Measurements from ENCODE around the gene TYSND1. TPM values are rescaled to one million over a fixed set of nuclear protein-coding genes. Genes with fewer than 3 reads are reported as not detected.
A peak's percentile ranks its signal among the peaks of the same experiment; 100 is the strongest.
"Not testable (repeated sequence)": the region's sequence is repeated elsewhere in the genome, so short reads cannot be mapped to it uniquely, and the experiment has no call there.

Gene TYSND1
- total RNA-seq, 1 donor from 2014 or later = 10.6 TPM

GRCh38 chr10:70167246-70167645 lies 20.7 kb upstream of the TYSND1 start:
- ATAC-seq (no peak), DNase-seq (ENCODE audit: low spot score) (no peak)
- intact Hi-C loops (cut with DNase I) = no loop called here

DNA sequence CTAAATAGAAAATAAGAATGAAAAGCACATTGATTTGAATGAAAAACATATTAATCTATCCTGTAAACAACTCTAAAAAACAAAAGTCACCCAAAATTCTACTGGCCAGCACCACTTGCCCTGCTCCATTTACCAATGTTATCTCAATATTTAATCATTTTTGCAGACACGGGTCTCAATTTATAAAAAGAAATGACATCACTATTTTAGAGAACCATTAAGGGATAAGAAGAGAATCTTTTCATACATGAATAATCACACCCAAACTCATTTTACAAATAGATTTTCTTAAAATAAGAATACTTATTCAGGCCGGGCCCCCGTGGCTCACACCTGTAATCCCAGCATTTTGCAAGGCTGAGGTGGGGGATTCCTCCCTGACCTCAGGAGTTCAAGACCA lies 19.9 kb upstream of the TYSND1 start:
- no peak for DNase-seq (ENCODE audit: low spot score)
- no peak for ATAC-seq
- intact Hi-C loops (cut with DNase I) = no loop called here

DNA sequence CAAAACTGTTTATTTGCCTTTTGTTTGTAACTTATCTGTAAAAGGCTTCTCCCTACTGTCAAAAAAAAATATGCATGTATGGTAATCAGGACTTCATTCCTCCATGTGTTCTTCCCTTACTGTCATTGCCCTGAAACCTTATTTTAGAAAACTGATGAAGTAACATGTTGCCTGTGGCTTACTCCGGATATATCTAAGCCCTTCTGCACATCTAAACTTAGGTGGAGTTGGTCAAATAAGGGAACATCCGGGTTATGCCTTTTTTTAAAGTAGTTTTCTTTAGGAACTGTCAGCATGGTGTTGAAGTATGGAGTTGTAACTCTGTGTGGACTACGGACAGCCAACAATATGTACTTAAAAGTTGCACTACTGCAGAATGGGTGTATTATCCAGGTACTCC lies 17.7 kb upstream of the TYSND1 start:
- intact Hi-C loops (cut with DNase I) = no loop called here
- ATAC-seq (no peak), DNase-seq (ENCODE audit: low spot score) (no peak)

- ATAC-seq = no peak
- intact Hi-C loops (cut with DNase I) = no loop called here
Observed at GRCh38 chr10:70163448-70163847, 16.9 kb upstream of the TYSND1 start.

GRCh38 chr10:70162892-70163201 lies 16.3 kb upstream of the TYSND1 start:
- intact Hi-C loops (cut with DNase I) = no loop called here
- no peak for ATAC-seq
- no peak for DNase-seq (ENCODE audit: low spot score)

More at GRCh38 chr10:70163448-70163847, 16.9 kb upstream of the TYSND1 start:
- no peak for DNase-seq (ENCODE audit: low spot score)

DNA sequence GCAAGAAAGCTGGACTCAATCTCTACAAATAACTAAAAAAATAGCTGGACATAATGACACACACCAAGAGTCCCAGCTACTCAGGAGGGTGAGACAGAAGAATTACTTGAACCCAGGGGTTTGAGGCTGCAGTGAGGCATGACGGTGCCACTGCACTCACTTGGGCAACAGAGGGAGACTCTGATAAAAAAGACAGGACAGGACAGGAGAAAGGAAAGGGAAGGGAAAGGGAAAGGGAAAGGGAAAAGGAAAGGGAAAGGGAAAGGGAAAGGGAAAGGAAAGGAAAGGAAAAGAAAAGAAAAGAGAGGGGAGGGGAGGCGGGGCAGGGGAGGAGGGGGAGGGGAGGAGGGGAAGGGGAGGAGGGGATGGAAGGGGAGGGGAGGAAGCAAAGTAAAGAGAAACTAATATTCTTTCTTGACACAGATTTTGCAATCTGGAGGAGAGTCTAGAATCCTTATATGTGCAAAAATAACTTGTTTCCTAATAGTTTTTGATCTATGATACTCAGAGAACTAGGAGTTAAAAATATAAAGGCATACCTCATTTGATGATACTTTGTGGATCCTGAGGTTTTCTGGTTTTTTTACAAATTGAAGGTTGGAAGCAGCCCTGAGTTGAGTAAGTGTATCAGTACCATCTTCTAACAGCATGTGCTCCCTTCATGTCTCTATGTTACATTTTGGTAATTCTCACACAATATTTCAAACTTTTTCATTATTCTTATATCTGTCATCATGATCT lies 15.8 kb upstream of the TYSND1 start:
- intact Hi-C loops (cut with DNase I) = no loop called here
- ATAC-seq (no peak), DNase-seq (ENCODE audit: low spot score) (no peak)

DNA sequence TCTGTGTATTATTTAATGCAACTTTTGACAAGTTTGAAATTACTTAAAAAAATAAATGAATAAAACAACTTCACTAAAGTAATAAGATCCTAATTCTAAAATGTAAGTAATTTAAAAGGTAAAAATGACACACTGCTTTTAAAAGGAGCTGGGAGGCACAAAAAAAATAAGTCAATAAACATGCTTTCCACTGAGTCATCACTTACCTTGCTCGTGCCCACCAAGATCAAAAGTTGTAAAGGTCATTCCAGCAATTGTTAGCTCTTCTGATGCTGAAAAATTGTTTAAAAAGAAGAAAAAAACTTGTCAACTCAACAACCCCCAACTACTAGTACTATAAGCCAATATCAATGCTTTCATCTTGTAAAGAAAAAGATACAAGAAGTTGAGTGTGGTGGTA lies 14.3 kb upstream of the TYSND1 start:
- intact Hi-C loops (cut with DNase I) = no loop called here
- no peak for DNase-seq (ENCODE audit: low spot score)
- ATAC-seq = no peak

- DNase-seq (ENCODE audit: low spot score); ATAC-seq; intact Hi-C loops (cut with DNase I): not testable (repeated sequence)
Observed at GRCh38 chr10:70159366-70159765, 12.9 kb upstream of the TYSND1 start.

DNA sequence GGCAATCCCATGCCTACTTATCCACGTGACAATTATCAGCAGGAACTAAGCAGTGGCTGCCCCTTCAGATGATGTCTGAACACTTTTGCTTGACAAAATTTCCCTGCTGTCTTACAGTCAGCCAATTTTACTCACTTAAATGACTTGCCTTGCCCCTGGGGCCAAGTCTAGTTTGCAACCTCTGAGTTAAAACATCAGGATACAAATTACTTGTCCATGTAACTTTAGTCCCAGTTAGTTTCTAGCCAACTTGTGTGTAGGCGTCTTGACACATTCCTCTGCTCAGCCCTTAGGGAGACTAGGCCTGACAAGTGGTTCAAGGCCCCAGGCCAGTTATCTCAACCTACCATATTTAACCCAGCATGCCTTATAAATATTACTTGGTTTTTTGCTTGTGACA lies 11.6 kb upstream of the TYSND1 start:
- ATAC-seq = no peak
- intact Hi-C loops (cut with DNase I) = no loop called here

DNA sequence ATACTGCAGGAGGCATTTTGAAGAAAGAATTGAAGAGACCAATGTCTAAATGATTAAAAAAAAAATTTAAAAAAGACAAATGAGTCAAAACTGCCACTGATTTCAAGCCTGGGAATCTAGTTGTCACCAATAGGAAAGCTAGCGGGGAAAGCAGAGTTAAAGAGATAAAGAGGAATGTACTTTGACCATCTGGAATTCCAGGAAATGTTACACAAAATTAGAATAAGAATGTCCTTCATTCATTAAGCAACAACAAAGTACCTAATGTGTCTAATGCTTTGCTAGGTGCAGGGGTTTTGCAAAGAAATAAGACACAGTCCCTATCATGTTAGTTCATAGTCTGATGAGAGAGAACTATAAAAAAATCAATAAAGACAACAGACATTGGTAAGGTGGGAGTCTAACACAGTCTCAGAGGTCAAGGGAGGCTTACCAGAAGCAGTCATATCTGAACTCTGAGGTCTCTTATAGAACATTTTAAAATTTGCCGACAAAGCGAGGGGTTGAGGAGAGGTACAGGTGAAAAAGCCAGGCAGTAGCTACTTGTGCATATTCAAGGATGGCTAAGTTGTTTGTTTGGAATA lies 8.8 kb upstream of the TYSND1 start:
- DNase-seq (ENCODE audit: low spot score) (no peak), ATAC-seq (no peak)
- intact Hi-C loops (cut with DNase I) = no loop called here

More for the DNA sequence above, 11.6 kb upstream of the TYSND1 start:
- DNase-seq (ENCODE audit: low spot score) = no peak

- intact Hi-C loops (cut with DNase I) = no loop called here
- DNase-seq (ENCODE audit: low spot score) (no peak), ATAC-seq (no peak)
Observed at GRCh38 chr10:70148516-70148915, 2.0 kb upstream of the TYSND1 start.

- no peak for ATAC-seq
- intact Hi-C loops (cut with DNase I) = no loop called here
Observed at GRCh38 chr10:70147259-70147625, 742 bp upstream of the TYSND1 start.

GRCh38 chr10:70145666-70146488 lies 623 bp downstream of the TYSND1 start:
- DNase-seq (ENCODE audit: low spot score) (peak; percentile 76), ATAC-seq (peak; percentile 40)
- intact Hi-C loops (cut with DNase I) = no loop called here

More at GRCh38 chr10:70147259-70147625, 742 bp upstream of the TYSND1 start:
- no peak for DNase-seq (ENCODE audit: low spot score)

DNA sequence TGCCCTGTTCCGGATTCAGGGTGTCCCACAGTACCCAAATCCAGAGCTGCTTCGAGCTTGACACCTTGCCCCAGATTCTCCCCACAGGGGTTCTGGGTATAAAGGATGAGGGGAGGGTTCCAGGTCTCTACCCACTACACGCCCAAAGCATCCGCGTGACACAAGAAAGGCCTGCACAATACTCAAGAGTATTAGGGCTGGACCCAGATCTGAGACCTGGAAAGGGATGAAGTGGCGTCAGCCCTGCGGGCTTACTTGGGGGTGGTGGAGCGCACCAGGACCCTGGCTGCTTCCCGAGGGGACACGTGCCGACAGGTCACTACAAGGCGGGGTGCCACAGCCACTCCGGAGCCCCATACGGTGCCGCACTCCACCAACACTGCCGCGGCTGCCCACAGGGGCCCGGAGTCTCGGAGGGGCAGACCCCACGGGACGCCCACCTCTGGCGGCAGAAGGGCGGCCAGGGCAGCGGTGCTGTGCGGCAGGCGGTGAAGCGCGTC lies 1.3 kb downstream of the TYSND1 start:
- ATAC-seq (no peak), DNase-seq (ENCODE audit: low spot score) (no peak)
- intact Hi-C loops (cut with DNase I) = no loop called here

DNA sequence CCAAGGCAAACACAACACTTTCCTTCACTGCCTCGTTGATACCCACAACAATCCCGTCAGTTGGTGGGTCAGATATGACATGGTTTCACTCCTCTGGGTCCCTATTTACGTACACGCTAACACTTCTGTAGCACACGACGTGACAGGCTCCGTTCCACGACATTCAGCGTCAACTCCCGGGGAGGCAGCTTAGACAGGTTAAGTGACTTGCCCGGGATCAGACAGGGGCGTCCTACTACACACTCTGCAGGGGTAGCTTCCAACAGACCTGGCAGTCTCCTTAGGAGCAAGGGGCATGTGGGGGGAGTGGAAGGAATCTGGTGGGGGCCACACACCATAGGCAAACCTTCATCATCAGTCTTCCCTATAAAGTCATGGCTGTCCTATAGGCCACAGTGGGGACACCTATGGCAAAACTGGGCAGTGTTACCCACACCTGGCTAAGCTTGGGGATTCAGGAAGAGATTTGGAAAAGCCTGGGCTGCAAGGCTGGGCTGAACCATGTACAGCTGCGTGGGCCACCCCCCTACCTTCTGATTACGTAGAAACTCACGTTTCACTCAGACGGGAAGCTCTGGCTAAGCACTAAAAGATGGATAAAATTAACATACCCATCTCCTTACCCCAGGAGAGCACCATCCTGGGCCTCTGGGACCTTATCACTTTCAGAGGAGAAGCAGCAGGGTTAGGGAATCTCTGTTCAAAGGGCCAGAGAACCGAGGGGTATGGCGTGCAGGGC lies 2.0 kb downstream of the TYSND1 start:
- DNase-seq (ENCODE audit: low spot score) (no peak), ATAC-seq (no peak)
- intact Hi-C loops (cut with DNase I) = no loop called here

DNA sequence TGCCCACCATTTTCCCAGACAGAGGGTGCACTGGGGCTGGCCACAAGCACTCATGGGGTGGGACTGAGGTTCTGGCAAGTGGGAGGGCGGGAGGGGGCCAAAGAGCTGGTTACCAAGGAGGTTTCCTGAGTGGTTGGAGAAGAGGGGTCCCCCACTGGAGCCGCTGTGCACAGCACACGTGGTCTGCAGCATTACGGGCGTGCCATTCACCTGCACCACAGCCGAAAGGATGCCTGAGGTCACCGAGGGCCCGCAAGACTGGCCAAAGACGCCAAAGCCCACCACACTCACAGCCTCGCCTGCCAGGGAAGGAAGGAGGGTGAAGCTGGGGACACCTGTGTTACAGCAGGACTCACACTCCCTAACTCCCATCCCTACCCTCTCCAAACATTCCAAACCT lies 3.9 kb downstream of the TYSND1 start:
- ATAC-seq (no peak), DNase-seq (ENCODE audit: low spot score) (no peak)
- intact Hi-C loops (cut with DNase I) = no loop called here

DNA sequence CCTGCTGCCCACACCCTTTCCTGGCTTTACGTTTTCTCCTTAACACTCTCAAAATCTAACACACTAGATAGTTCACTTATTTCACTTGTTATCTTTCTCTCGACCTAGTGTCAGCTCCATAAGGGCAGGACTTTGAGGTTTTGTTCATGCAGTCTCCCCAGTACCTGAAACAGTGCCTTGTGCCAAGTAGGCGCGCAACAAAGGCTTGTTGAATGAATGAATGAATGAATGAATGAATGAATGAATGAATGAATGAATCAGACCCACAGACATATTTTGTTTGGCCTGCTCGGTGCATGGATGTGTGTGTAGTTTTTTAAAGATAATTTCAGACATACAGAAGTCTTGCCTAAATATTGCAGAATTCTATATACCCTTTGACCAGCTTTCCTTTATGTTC lies 6.2 kb downstream of the TYSND1 start:
- no peak for DNase-seq (ENCODE audit: low spot score)
- ATAC-seq = no peak
- intact Hi-C loops (cut with DNase I) = no loop called here

DNA sequence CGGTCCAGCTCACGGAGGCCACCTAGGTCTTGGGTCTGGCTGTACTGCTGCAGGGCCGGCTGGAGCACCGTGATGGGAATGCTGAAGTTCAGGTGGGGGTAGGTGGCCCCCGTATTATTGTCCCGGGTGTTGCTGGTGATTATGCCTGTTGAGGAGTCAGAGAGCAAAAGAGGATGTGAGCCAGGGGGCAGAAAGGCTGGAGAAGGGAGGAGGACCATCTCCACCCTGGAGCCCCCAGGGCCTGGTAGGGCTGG lies 6.6 kb downstream of the TYSND1 start:
- intact Hi-C loops (cut with DNase I) = no loop called here
- ATAC-seq = no peak
- DNase-seq (ENCODE audit: low spot score) = no peak

DNA sequence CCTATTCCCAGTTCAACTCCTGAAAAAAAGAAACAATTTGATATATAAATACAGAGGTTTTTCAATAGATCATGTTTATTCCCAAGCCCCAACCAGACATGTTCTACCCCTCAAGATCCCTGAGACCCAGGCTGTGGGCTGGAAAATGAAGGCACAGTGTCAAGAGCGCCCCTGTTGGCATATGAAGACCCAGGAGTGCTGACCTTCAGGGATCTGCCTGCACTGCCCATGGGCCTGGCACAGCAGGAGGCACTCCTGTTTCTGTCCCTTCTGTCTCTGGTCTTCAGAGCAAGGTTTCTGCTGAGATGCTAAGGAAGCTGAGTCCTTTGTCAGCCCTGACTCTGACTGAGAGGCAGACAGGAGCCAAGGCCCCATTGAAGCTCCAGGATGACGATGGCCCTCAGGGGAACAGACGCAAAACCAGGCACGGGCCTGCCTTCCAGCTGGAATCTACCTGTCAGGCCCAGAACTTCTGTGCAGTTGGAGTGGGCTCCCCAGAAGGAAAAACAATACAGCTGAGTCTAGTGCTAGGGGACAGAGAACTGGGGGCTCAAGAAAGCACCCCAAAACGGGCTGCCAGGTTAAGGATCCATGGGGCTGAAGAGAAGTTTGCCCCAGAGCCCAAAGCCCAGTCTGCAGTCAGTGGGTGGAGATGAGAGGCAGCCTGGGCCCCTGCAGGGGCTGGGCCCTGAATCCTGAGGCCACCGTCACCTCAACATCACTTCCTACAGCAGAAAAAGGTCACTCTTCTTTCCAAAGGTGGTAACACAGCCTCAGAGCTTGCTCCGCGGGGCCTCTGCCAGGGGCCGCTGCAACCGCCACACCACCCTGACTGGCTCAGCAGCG lies 7.1 kb downstream of the TYSND1 start:
- no peak for ATAC-seq
- intact Hi-C loops (cut with DNase I) = no loop called here
- DNase-seq (ENCODE audit: low spot score) = no peak
